ENCODE results near the gene TMCC2.

TMCC2 gene

GRCh38 chr1:205312866-205313562, 85.3 kb downstream of the TMCC2 start:
- no peak for DNase-seq (ENCODE audit: low read depth in 1 of 2, low spot score in 1 of 2)
- Histone ChIP-seq H3K27ac (replicated peaks) (no peak overlapping the region), H3K27me3 (ENCODE audit: insufficient read depth, poor library complexity, severe bottlenecking) (no peaks in the 10 kb centered on the region), H3K4me3 (replicated peaks; ENCODE audit: insufficient read depth, low read length) (no peak overlapping the region)
- TF ChIP-seq CTCF (IDR thresholded peaks at IDR 0.05; ENCODE audit: insufficient read depth, low read length) (no peak), GABPA (IDR thresholded peaks at IDR 0.05; ENCODE audit: low read depth) (no peak), REST (IDR thresholded peaks at IDR 0.05; ENCODE audit: insufficient replicate concordance, low read depth) (no peak), POLR2AphosphoS5 (IDR thresholded peaks at IDR 0.05; ENCODE audit: low read depth) (no peak), SPI1 (IDR thresholded peaks at IDR 0.05; ENCODE audit: borderline replicate concordance, low read depth) (no peak)

- Histone ChIP-seq H3K4me3 (replicated peaks; ENCODE audit: insufficient read depth, low read length) (no peak overlapping the region), H3K27ac (replicated peaks) (no peak overlapping the region), H3K27me3 (ENCODE audit: insufficient read depth, poor library complexity, severe bottlenecking) (no peaks in the 10 kb centered on the region)
- TF ChIP-seq POLR2AphosphoS5 (IDR thresholded peaks at IDR 0.05; ENCODE audit: low read depth) (no peak), SPI1 (IDR thresholded peaks at IDR 0.05; ENCODE audit: borderline replicate concordance, low read depth) (peak; percentile 58; the same call in 1 of the 2 replicates), GABPA (IDR thresholded peaks at IDR 0.05; ENCODE audit: low read depth) (no peak), REST (IDR thresholded peaks at IDR 0.05; ENCODE audit: insufficient replicate concordance, low read depth) (no peak), CTCF (IDR thresholded peaks at IDR 0.05; ENCODE audit: insufficient read depth, low read length) (no peak)
- DNase-seq (ENCODE audit: low read depth in 1 of 2, low spot score in 1 of 2), result peak in 1 of 2 experiments; percentile 39
These were observed 86.0 kb downstream of the TMCC2 start for GRCh38 chr1:205313563-205314308.

GRCh38 chr1:205315008-205315618, 87.4 kb downstream of the TMCC2 start:
- no peak for TF ChIP-seq SPI1 (IDR thresholded peaks at IDR 0.05; ENCODE audit: borderline replicate concordance, low read depth)
- TF ChIP-seq REST (IDR thresholded peaks at IDR 0.05; ENCODE audit: insufficient replicate concordance, low read depth), result no peak
- no peak for TF ChIP-seq CTCF (IDR thresholded peaks at IDR 0.05; ENCODE audit: insufficient read depth, low read length)
- TF ChIP-seq POLR2AphosphoS5 (IDR thresholded peaks at IDR 0.05; ENCODE audit: low read depth), result no peak
- no peak for TF ChIP-seq GABPA (IDR thresholded peaks at IDR 0.05; ENCODE audit: low read depth)
- Histone ChIP-seq H3K4me3 (replicated peaks; ENCODE audit: insufficient read depth, low read length) (no peak overlapping the region), H3K27ac (replicated peaks) (no peak overlapping the region), H3K27me3 (ENCODE audit: insufficient read depth, poor library complexity, severe bottlenecking) (no peaks in the 10 kb centered on the region)
- DNase-seq (ENCODE audit: low read depth in 1 of 2, low spot score in 1 of 2), result no peak

Data from HL-60 (cell line).